Stimulated activated CD8-positive, alpha-beta memory T cell treated with anti-CD3 and anti-CD28 coated beads, Interleukin-15, amount 100 ng/mL, for 4 hours (primary cell): ENCODE results near the gene ACP7.

Experiments used
- DNase-seq, 2 donors: peaks; one replicate each; pipeline ENCODE4 v3.0.0-alpha.2; 2020; ENCODE audit warnings: low read depth in 2 of 2

Gene ACP7

GRCh38 chr19:39146686-39147450 is 62.7 kb downstream of the ACP7 start:
- no peak for DNase-seq

GRCh38 chr19:39147480-39147879 is 63.3 kb downstream of the ACP7 start:
- no peak for DNase-seq

- no peak for DNase-seq
These were observed 64.9 kb downstream of the ACP7 start for GRCh38 chr19:39148939-39149529.

GRCh38 chr19:39150235-39150634 is 66.1 kb downstream of the ACP7 start:
- no peak for DNase-seq

- no peak for DNase-seq
These were observed 66.8 kb downstream of the ACP7 start for GRCh38 chr19:39150807-39151600.

GRCh38 chr19:39152066-39152465 is 67.9 kb downstream of the ACP7 start:
- no peak for DNase-seq

GRCh38 chr19:39154100-39154628 is 70.0 kb downstream of the ACP7 start:
- DNase-seq: no peak

- no peak for DNase-seq
These were observed 70.5 kb downstream of the ACP7 start for GRCh38 chr19:39154629-39155100.

- no peak for DNase-seq
These were observed 71.0 kb downstream of the ACP7 start for GRCh38 chr19:39155114-39155700.

GRCh38 chr19:39155741-39156140 is 71.6 kb downstream of the ACP7 start:
- DNase-seq: no peak

- DNase-seq: no peak
These were observed 72.4 kb downstream of the ACP7 start for GRCh38 chr19:39156326-39157230.

GRCh38 chr19:39157275-39157996 is 73.3 kb downstream of the ACP7 start:
- no peak for DNase-seq

- DNase-seq: no peak
These were observed 73.8 kb downstream of the ACP7 start for GRCh38 chr19:39157997-39158389.

GRCh38 chr19:39158646-39159260 is 74.6 kb downstream of the ACP7 start:
- no peak for DNase-seq

GRCh38 chr19:39160523-39160861 is 76.3 kb downstream of the ACP7 start:
- DNase-seq: no peak
